ENCODE measurements around the gene CSF2.
"Not testable (repeated sequence)": the region's sequence is repeated elsewhere in the genome, so short reads cannot be mapped to it uniquely, and the experiment has no call there.

CSF2 gene

GRCh38 chr5:132093271-132093670 is 19.7 kb downstream of the CSF2 start:
- DNase-seq = no peak

- DNase-seq = peak; percentile 8
Measured at GRCh38 chr5:132094393-132095076, 20.9 kb downstream of the CSF2 start.

GRCh38 chr5:132095077-132095410 is 21.5 kb downstream of the CSF2 start:
- no peak for DNase-seq

GRCh38 chr5:132095424-132095972 is 21.9 kb downstream of the CSF2 start:
- DNase-seq = peak; percentile 12

DNA sequence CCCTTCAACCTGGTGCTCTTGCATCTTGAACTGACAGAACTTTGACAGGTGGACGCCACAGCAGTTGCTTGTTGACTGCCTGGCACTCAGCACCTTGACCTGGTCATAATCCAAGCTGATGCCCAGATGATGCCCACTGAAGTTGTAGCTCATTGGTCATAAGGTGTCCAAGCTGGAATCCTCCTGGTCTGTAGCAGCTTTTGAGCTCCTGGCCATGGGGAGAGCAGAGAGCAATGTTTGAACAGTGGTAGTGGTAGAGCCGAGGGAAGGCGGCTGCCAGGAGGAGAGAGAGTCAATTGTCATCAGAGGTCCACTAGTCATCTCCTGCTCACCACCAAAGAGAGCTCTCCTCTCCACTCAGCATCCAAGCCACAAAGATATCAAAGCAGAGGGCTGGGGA is 23.3 kb downstream of the CSF2 start:
- DNase-seq = no peak

DNA sequence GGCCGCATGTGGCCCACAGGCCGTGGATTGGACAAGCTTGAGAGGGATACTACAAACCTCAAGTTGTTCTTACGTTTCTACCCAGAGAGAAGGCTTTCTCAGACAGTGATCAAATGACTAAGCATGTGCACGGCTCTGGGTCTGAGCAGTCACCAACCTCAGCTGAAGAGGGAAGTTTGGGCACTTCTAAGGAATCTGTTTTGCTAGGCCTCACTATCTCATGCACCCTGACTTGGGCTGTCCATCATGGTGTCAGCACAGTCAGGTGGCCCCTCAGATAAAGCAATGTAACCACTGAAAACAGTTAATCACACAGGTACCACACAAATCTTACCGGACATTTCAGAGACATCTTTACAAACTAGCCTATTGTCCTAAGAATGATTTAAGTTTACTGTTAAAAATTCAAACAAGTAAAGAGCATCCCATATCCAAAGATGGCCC is 24.6 kb downstream of the CSF2 start:
- no peak for DNase-seq

GRCh38 chr5:132098621-132099020 is 25.0 kb downstream of the CSF2 start:
- no peak for DNase-seq

DNA sequence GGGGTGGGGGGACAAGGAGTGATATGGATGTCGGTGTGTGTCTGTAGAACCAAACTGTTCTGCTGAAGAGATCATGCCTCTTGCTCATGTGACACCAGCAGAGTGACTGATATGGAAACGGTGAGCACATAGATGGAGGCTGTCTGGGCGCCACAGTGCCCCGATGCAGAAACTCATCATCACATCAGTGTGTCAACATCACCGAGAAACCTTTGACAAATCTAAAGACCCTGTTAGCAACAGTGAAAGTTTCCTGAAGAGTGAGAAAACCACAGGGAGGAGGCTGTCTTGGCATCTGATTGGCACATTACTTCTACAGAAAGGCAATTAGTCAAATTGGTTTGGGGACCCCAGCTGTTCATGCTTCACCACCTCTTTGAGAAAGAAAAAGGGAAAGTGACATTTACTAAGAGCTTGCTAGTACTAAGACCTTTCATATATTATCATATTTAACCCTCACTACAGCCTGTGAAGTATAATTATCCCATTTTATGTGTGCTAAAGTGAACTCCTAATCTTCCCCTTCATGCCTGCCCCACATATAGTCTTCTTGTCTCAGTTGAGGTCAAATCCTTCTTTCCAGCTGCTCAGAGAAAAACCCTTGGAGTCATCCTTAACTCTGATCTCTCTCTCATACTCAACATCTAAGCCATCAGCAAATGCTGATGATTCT is 25.6 kb downstream of the CSF2 start:
- no peak for DNase-seq

GRCh38 chr5:132099905-132100304 is 26.3 kb downstream of the CSF2 start:
- DNase-seq = no peak

GRCh38 chr5:132100672-132101261 is 27.2 kb downstream of the CSF2 start:
- no peak for DNase-seq

GRCh38 chr5:132101385-132101880 is 27.8 kb downstream of the CSF2 start:
- DNase-seq = no peak

GRCh38 chr5:132102101-132102701 is 28.6 kb downstream of the CSF2 start:
- DNase-seq = no peak

DNA sequence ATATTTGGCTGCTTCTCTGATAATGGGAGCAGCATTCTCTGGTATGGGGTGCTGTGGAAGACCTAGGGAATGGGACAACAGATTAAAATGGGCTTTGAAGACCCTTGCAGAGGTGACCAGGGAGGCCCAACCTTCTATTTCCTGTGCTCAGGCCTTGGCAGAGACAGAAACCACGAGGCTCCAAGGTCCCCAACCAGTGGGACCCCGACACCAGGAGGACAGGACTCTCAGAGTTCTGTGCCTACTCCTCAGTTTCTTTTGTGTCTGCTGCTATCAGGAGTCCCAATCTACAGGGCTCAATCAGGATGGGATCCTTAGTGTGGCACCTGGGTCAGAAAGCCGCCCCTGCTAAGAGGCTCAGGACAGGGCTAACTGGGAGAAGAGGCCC is 29.3 kb downstream of the CSF2 start:
- DNase-seq = no peak

DNA sequence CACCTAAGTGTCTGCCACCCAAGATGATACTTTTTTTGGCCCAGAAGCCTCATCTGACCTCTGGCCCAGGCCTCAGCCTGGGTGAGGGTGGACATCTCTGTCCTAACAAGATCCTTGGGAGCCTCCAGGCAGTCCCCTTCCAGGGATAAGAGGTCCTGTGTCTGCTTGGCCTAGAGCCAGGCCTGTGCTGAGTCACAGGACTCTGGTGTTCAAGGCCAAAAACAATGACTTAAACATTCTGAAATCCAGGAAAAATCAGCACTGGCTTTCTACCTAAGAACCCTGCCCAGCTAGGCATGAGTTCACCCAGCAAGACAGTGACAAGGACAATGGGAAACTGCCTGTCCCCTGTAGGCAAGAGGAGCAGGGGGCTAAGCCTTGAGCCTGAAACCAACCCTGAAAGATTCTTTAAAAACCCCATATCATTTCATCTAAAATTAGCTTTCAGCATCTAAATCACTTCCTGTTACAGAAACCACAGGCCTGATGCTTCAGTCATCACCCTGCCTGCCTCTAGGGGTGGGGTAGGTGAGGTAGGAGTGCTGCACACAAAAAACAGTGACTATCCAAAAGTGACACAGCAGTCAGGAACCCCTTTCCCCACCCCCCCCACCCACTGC is 29.9 kb downstream of the CSF2 start:
- peak; percentile 69 for DNase-seq

DNA sequence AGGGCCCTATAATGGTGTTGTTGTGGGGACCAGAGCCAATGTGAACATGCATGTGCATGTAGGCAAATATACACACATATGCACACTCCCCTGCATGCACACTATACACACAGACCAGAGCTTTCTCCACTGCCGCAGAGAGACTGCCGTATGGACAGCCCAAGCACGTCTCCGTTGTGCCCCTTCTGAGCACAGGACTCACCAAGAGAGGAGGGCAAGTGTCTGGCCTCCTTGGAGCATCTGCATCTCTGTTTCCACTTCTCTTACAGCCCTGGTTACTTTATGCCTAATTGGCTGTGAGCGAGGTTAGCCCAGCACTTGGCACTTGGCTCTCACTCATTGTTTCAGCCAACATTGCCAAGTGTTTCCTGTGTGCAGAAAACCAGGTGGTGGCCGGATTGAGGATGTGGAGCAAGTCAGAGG is 30.4 kb downstream of the CSF2 start:
- DNase-seq = no peak

DNA sequence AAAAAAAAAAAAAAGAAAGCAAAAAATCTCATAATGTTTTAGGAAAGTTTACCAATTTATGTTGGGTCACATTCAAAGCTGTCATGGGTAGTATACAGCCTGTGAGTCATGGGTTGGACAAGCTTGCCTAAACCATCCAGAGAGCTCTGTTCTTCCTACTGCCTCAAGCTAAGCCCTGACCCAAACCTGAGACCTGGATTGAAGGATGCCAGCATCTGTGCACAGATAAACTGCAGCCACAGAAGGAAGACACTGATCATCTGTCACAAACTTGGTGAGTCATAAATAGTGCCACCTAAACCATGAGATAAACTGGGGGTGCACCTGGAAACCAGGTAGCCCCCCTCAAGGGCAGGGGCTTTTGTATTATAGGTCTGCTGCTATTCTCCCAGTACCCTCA is 31.0 kb downstream of the CSF2 start:
- DNase-seq = no peak

DNA sequence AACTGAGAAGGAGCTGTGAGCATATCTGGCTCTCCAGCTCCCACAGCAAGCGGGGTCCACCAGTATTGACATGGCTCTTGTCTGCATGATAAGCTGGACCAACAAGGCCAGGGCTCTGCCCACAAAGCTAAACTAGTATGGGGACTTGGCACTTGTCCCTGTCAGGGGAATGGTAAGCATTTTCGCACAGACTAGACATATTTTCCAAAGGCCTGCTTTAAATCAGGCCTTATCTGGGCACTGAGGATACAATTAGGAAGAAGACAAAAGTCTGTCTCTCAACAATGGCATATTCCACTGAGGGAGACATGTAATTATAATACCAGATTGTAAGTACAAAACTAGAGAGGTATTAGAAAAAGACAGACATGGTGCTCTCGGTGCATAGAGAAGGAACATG is 32.1 kb downstream of the CSF2 start:
- DNase-seq = no peak

DNA sequence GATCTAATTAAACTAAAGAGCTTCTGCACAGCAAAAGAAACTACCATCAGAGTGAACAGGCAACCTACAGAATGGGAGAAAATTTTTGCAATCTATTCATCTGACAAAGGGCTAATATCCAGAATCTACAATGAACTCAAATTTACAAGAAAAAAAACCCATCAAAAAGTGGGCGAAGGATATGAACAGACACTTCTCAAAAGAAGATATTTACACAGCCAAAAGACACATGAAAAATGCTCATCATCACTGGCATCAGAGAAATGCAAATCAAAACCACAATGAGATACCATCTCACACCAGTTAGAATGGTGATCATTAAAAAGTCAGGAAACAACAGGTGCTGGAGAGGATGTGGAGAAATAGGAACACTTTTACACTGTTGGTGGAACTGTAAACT is 34.9 kb downstream of the CSF2 start:
- not testable (repeated sequence) for DNase-seq

DNA sequence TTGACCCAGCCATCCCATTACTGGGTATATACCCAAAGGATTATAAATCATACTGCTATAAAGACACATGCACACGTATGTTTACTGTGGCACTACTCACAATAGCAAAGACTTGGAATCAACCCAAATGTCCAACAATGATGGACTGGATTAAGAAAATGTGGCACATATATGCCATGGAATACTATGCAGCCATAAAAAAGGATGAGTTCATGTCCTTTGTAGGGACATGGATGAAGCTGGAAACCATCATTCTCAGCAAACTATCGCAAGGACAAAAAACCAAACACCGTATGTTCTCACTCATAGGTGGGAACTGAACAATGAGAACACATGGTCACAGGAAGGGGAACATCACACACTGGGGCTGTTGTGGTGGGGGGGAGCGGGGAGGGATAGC is 35.4 kb downstream of the CSF2 start:
- DNase-seq = not testable (repeated sequence)

GRCh38 chr5:132109494-132110053 is 36.0 kb downstream of the CSF2 start:
- DNase-seq = no peak

GRCh38 chr5:132110195-132110594 is 36.6 kb downstream of the CSF2 start:
- no peak for DNase-seq

DNA sequence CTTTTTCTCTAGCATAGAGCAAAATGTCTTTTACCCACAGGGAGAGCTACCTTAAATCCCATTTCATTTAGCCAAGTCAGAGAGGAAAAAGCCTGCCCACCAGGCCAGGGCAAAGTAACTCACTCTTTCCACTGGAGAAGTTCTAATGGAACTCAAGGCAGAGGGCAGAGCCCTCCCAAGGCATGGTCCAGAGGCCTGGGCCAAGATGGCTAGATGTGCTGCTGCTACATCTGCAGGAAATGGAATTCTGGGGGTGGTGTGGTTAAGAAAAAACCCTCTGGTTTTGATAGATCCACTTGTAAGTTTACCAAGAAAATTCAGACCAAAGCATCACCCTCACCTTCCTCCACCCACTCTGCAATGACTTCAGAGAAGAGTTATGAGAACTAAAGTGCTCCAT is 37.3 kb downstream of the CSF2 start:
- no peak for DNase-seq

DNA sequence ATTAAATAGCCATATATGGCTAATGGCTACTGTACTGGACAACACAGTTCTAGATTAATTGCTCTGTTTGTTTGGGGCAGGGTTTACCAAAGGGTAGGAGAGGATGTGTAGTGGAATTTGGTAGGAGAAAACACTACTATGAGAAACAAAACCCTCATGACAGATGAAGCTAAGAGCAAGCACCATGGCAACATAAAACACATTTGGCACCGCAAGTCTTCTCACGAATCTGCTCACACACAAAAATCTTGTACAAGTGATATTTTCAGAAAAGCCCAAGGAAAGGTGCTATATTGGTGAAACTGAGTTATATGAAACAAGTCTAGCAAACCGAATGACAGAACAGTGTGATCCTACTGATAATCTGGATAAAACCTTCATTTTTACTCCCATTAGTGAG is 38.5 kb downstream of the CSF2 start:
- no peak for DNase-seq
